GM12878 (cell line): ENCODE results near the gene OR51I2. TPM values are rescaled to one million over a fixed set of nuclear protein-coding genes. Genes with fewer than 3 reads are reported as not detected.

ENCODE experiments used
- ATAC-seq: fragments of 200-7000 bp; cut with Tn5 transposase; 3 replicates; pipeline ENCODE4 v1.9.1; 2020; ENCODE audit warnings: mild to moderate bottlenecking, moderate library complexity
- BruUV-seq: library from RNA; stranded (reverse); fragments of 400-500 nt; replicated peaks from 2 replicates; lab custom pipeline; 2021; lab: Mats Ljungman, UMichigan
- CTCF ChIA-PET: fragments of 300-600 bp; sonication (Branson Sonifier 250); formaldehyde crosslinking; extraction: SDS; loops from one replicate; lab custom pipeline; 2021; ENCODE audit warnings: inconsistent platforms; lab: Yijun Ruan, JAX
- POLR2A ChIA-PET: fragments of 350-600 bp; formaldehyde crosslinking; extraction: SDS; loops from one replicate; lab custom pipeline; 2021; ENCODE audit warnings: inconsistent platforms; lab: Charles Lee
- RAD21 ChIA-PET: fragments of 300-600 bp; sonication (Branson Sonifier 250); formaldehyde crosslinking; loops from one replicate; lab custom pipeline; 2023; ENCODE audit warnings: antibody characterized with exemption; ENCODE audit not compliant: unreplicated experiment; lab: Charles Lee
- SMC1A ChIA-PET: fragments of 300-600 bp; sonication (Branson Sonifier 250); formaldehyde crosslinking; loops from one replicate; lab custom pipeline; 2023; ENCODE audit not compliant: unreplicated experiment, uncharacterized antibody; lab: Charles Lee
- DNase-seq: peaks from one replicate; pipeline ENCODE4 v3.0.0-alpha.2; 2011; ENCODE audit warnings: low read depth, low spot score
- FAIRE-seq: peaks from 3 replicates; lab custom pipeline; 2011; peaks lifted over from hg19 to GRCh38; lab: Jason Lieb, UNC
- H2AFZ ChIP-seq: 2 replicates; pipeline ENCODE4 v1.6.0; 2011; ENCODE audit warnings: low read depth, low read length, control low read depth; ENCODE audit not compliant: control insufficient read depth
- H3K27ac ChIP-seq: 2 replicates; pipeline ENCODE4 v1.5.1; 2011; ENCODE audit warnings: control low read depth; ENCODE audit not compliant: control insufficient read depth, insufficient read depth
- H3K27me3 ChIP-seq, 2 experiments: replicated peaks in 1 of 2; 2 replicates each; pipeline versions ENCODE4 v1.6.0 to v1.6.1; 2011; ENCODE audit warnings: low read length in 1 of 2; ENCODE audit not compliant: control insufficient read depth in 2 of 2, insufficient read depth in 2 of 2
- H3K36me3 ChIP-seq, 2 experiments: 2 replicates each; pipeline ENCODE4 v1.5.1; 2011; ENCODE audit warnings: low read length in 1 of 2; ENCODE audit not compliant: control insufficient read depth in 2 of 2, insufficient read depth in 2 of 2
- H3K4me1 ChIP-seq: 2 replicates; pipeline ENCODE4 v1.6.1; 2011; ENCODE audit warnings: mild to moderate bottlenecking, low read length, moderate library complexity, mixed read lengths; ENCODE audit not compliant: control insufficient read depth, insufficient read depth
- H3K4me2 ChIP-seq: 2 replicates; pipeline ENCODE4 v1.6.0; 2011; ENCODE audit warnings: control low read depth; ENCODE audit not compliant: control insufficient read depth, insufficient read depth
- H3K4me3 ChIP-seq: fragments of 200-600 bp; sonication (generic); 2 replicates; pipeline ENCODE4 v1.5.1; 2016
- H3K79me2 ChIP-seq: 2 replicates; pipeline ENCODE4 v1.6.0; 2011; ENCODE audit warnings: low read length; ENCODE audit not compliant: control insufficient read depth, insufficient read depth
- H3K9ac ChIP-seq: 2 replicates; pipeline ENCODE4 v1.8.0; 2011; ENCODE audit warnings: low read length, control low read depth, mixed read lengths; ENCODE audit not compliant: control insufficient read depth, insufficient read depth
- H3K9me3 ChIP-seq: replicated peaks from 3 replicates; pipeline ENCODE4 v1.5.1; 2011; ENCODE audit warnings: mild to moderate bottlenecking, low read length; ENCODE audit not compliant: control insufficient read depth, insufficient read depth
- H4K20me1 ChIP-seq: 2 replicates; pipeline ENCODE4 v1.6.0; 2011; ENCODE audit not compliant: control insufficient read depth, insufficient read depth
- FOS ChIP-seq: IDR thresholded peaks from 3 replicates; pipeline ENCODE4 v1.6.1; 2011; ENCODE audit warnings: borderline replicate concordance; ENCODE audit not compliant: insufficient read length; ENCODE audit errors: extremely low read depth
- NBN ChIP-seq: fragments of 450-650 bp; IDR thresholded peaks from 2 replicates; pipeline ENCODE4 v1.6.1; 2016
- PAX5 ChIP-seq: IDR thresholded peaks from 2 replicates; pipeline ENCODE4 v1.6.1; 2011; ENCODE audit warnings: low read depth, low read length, borderline replicate concordance
- RAD21 ChIP-seq: IDR thresholded peaks from 2 replicates; pipeline ENCODE4 v1.6.1; 2011; ENCODE audit warnings: mild to moderate bottlenecking, low read depth, low read length, moderate library complexity; ENCODE audit not compliant: insufficient read depth
- RAD51 ChIP-seq: fragments of 450-650 bp; IDR thresholded peaks from 2 replicates; pipeline ENCODE4 v1.6.1; 2016; ENCODE audit warnings: moderate library complexity, mild to moderate bottlenecking, inconsistent platforms
- RBBP5 ChIP-seq: fragments of 200-600 bp; sonication (generic); conservative IDR thresholded peaks from 2 replicates; pipeline ENCODE4 v1.6.1; 2016
- SMAD5 ChIP-seq: IDR thresholded peaks from 2 replicates; pipeline ENCODE4 v1.6.1; 2016; ENCODE audit warnings: antibody characterized with exemption, low read depth
- SMC3 ChIP-seq: IDR thresholded peaks from 2 replicates; pipeline ENCODE4 v1.6.1; 2011; ENCODE audit warnings: low read length, improper control_type of control experiment, borderline replicate concordance
- SREBF1 ChIP-seq: IDR thresholded peaks from 2 replicates; pipeline ENCODE4 v1.6.1; 2012; ENCODE audit warnings: mild to moderate bottlenecking, low read length
- TCF3 ChIP-seq: IDR thresholded peaks from 2 replicates; pipeline ENCODE4 v1.6.1; 2012; ENCODE audit warnings: low read depth, mild to moderate bottlenecking, low read length, borderline replicate concordance; ENCODE audit not compliant: insufficient read depth
- USF1 ChIP-seq: IDR thresholded peaks from 2 replicates; pipeline ENCODE4 v1.6.1; 2011; ENCODE audit warnings: borderline replicate concordance, low read depth, mild to moderate bottlenecking, moderate library complexity, mixed read lengths, low read length; ENCODE audit not compliant: insufficient read depth; ENCODE audit errors: extremely low read length
- ZBTB4 ChIP-seq: fragments of 450-650 bp; formaldehyde crosslinking; IDR thresholded peaks from 2 replicates; pipeline ENCODE4 v1.4.0; 2022; ENCODE audit warnings: mild to moderate bottlenecking, moderate library complexity
- ZNF207 ChIP-seq: fragments of 450-650 bp; IDR thresholded peaks from 2 replicates; pipeline ENCODE4 v1.6.1; 2014; ENCODE audit warnings: antibody characterized with exemption, mild to moderate bottlenecking, borderline replicate concordance
- in situ Hi-C: fragments of 300-500 bp; cut with MboI; formaldehyde crosslinking; loops from 9 replicates; pipeline ENCODE4 v1.14.3; 2018; ENCODE audit warnings: mixed read lengths
- intact Hi-C: fragments of 100-400 bp; cut with micrococcal nuclease; formaldehyde crosslinking; loops from one replicate; pipeline ENCODE4 v1.14.2; 2022; ENCODE audit not compliant: unreplicated experiment
- polyA plus RNA-seq, 11 experiments: library from polyadenylated mRNA; depleted of rRNA in 4 of 11; unstranded in 6 of 11; stranded (reverse) in 5 of 11; fragments of >200 nt; fragmentation: Nextera tagmentation in 4 of 11; fragmentation: Illumina TruSeq in 1 of 11; extraction: Ambion mirVana in 4 of 11; extraction: Trizol in 1 of 11; gene quantifications; 1 replicate in 1 of 11; 2 replicates in 10 of 11; pipeline versions ENCODE4 v1.2.1 to v1.2.3, GENCODE V29; 2011 to 2016; ENCODE audit warnings: inconsistent platforms in 2 of 11, missing spikeins in 2 of 11, low read depth in 1 of 11
- total RNA-seq, 4 experiments: library from RNA; depleted of rRNA in 3 of 4; stranded (reverse); fragments of >200 nt in 3 of 4; fragmentation: Illumina TruSeq in 1 of 4; extraction: Trizol in 1 of 4; gene quantifications; 2 replicates each; pipeline versions ENCODE4 v1.2.1 to v1.2.3, GENCODE V29; 2013 to 2021

OR51I2 gene
- total and polyA plus RNA-seq, 10 of the 15 experiments (the other 5 are each of a cell fraction or from before 2014, with no cell fraction given), result not detected

GRCh38 chr11:5488385-5488784 lies 39.3 kb downstream of the OR51I2 start, which contains the start of gene OR52D1:
Gene OR52D1 (plus strand): TSS chr11:5488685. CDS start chr11:5488707, 22 bp downstream.
- H3K9me3 ChIP-seq, result no peaks in the 10 kb centered on the region
- H3K79me2 ChIP-seq, result no peaks in the 10 kb centered on the region
- intact Hi-C loops (no loop called here), in situ Hi-C loops (no loop called here)
- SMC1A ChIA-PET, result no interaction called here
- H3K27ac ChIP-seq, result no peak within 1 kb of the TSS
- RAD21 ChIA-PET, result no interaction called here
- H3K36me3 ChIP-seq, result no peaks in the 10 kb centered on the region
- H3K9ac ChIP-seq, result no peak within 1 kb of the TSS
- H3K4me1 ChIP-seq, result no peaks in the 10 kb centered on the region
- CTCF ChIA-PET, result no interaction called here
- ATAC-seq (no peak), DNase-seq (no peak), FAIRE-seq (no peak)
- H3K4me3 ChIP-seq, result no peak within 1 kb of the TSS
- no peaks in the 10 kb centered on the region for H4K20me1 ChIP-seq
- no peak within 1 kb of the TSS for H3K4me2 ChIP-seq
- H3K27me3 ChIP-seq, result no peaks in the 10 kb centered on the region; a peak in 1 of 4 replicates
- BruUV-seq, result no TSS peak
- TF ChIP-seq SMC3 (no peak), USF1 (no peak), TCF3 (no peak), ZNF207 (no peak), ZBTB4 (CRISPR knock-in tag) (no peak), RBBP5 (no peak), SMAD5 (no peak), SREBF1 (no peak), FOS (no peak), PAX5 (no peak), RAD21 (no peak), RAD51 (no peak), NBN (no peak)
- TF ChIP-seq, all 136 proteins: peak for 0
- H2AFZ ChIP-seq, result no peak within 1 kb of the TSS
- POLR2A ChIA-PET, result no interaction called here
